Skeletal muscle satellite cell (primary cell): ENCODE measurements around the gene EBPL.

ENCODE experiments used
- H3K27me3 ChIP-seq: 2 replicates; pipeline ENCODE4 v1.7.0; 2013; ENCODE audit warnings: low read length; ENCODE audit not compliant: control insufficient read depth, insufficient read depth
- H3K36me3 ChIP-seq: 2 replicates; pipeline ENCODE4 v1.7.0; 2013; ENCODE audit warnings: mild to moderate bottlenecking, control low read depth, low read length; ENCODE audit not compliant: insufficient read depth
- H3K4me1 ChIP-seq: 2 replicates; pipeline ENCODE4 v1.7.0; 2013; ENCODE audit warnings: low read length; ENCODE audit not compliant: control insufficient read depth, insufficient read depth
- H3K4me2 ChIP-seq: 2 replicates; pipeline ENCODE4 v1.7.0; 2013; ENCODE audit warnings: mild to moderate bottlenecking, low read length
- H3K4me3 ChIP-seq: 2 replicates; pipeline ENCODE4 v1.7.0; 2013; ENCODE audit warnings: low read length
- H3K9ac ChIP-seq: 2 replicates; pipeline ENCODE4 v1.7.0; 2013; ENCODE audit warnings: mild to moderate bottlenecking, low read depth, low read length, moderate library complexity
- H3K9me3 ChIP-seq: replicated peaks from 2 replicates; pipeline ENCODE4 v1.7.0; 2013; ENCODE audit warnings: mild to moderate bottlenecking, control low read depth, low read length

Gene EBPL

GRCh38 chr13:49694446-49694845 is 3.2 kb upstream of the EBPL start:
- Histone ChIP-seq H3K36me3 (peaks cover 14% of the 10 kb centered on the region), H3K4me3 (no peak overlapping the region), H3K9ac (no peak overlapping the region), H3K4me2 (no peak overlapping the region), H3K9me3 (no peaks in the 10 kb centered on the region), H3K27me3 (no peaks in the 10 kb centered on the region), H3K4me1 (peaks cover 16% of the 10 kb centered on the region)

- Histone ChIP-seq H3K9ac (no peak overlapping the region), H3K27me3 (no peaks in the 10 kb centered on the region), H3K36me3 (peaks cover 12% of the 10 kb centered on the region), H3K4me2 (no peak overlapping the region), H3K4me3 (no peak overlapping the region), H3K9me3 (no peaks in the 10 kb centered on the region), H3K4me1 (peaks cover 16% of the 10 kb centered on the region)
Measured at GRCh38 chr13:49693877-49694276, 2.6 kb upstream of the EBPL start.

- H3K4me2 ChIP-seq, result no peak overlapping the region
- H3K4me3 ChIP-seq, result no peak overlapping the region
Measured at GRCh38 chr13:49693191-49693733, 2.0 kb upstream of the EBPL start.

DNA sequence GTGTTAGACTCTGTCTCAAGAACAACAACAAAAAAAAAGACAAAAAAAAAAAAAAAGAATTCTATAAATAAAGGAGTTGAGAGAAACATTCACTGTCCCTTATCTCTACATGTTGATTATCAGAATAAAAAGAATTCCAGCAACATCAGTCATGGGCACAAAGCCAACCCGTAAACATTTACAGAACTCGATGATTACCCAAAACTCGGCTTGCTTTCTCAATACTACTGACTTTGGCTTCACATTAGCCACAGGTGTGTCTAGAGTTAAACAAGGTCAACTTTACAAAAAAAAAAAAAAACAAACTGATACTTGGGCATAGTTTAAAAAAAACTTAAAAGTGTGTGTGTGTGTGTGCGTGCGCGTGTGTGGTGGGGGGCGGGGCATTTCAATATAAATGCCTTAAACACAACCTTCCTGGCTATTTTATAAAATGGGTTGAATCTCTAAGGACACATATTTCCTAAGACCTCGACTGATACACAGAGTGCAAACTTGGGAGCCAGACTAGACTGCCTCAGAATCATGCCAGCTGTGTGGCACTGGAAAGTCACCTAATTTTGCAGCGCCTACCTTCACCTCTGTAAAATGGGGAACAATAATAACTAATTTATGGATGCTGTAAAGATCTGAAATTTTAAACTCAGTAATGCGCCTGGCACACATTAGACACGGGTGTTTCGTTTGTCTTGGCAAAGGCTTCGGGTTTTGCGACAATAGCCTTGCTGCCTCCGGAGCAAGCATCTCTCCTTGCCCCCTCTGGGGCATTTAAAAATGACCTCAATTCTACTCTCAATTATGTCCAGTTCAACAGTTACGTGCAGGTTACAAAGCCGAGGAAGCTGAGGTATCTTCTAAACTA is 922 bp downstream of the EBPL start:
- H3K4me1 ChIP-seq, result peaks cover 16% of the 10 kb centered on the region
- peak overlapping the region; percentile 88 for H3K4me2 ChIP-seq
- peak overlapping the region; percentile 72 for H3K4me3 ChIP-seq
- no peaks in the 10 kb centered on the region for H3K9me3 ChIP-seq
- H3K9ac ChIP-seq, result peak overlapping the region; percentile 81
- H3K36me3 ChIP-seq, result peaks cover 6% of the 10 kb centered on the region
- no peaks in the 10 kb centered on the region for H3K27me3 ChIP-seq

More at GRCh38 chr13:49693191-49693733, 2.0 kb upstream of the EBPL start:
- no peak overlapping the region for H3K9ac ChIP-seq
- H3K36me3 ChIP-seq, result peaks cover 9% of the 10 kb centered on the region
- H3K9me3 ChIP-seq, result no peaks in the 10 kb centered on the region
- H3K27me3 ChIP-seq, result no peaks in the 10 kb centered on the region
- H3K4me1 ChIP-seq, result peaks cover 16% of the 10 kb centered on the region

GRCh38 chr13:49683489-49683888 is 7.8 kb downstream of the EBPL start:
- no peak overlapping the region for H3K4me3 ChIP-seq
- H3K9me3 ChIP-seq, result no peaks in the 10 kb centered on the region
- no peak overlapping the region for H3K9ac ChIP-seq
- no peaks in the 10 kb centered on the region for H3K27me3 ChIP-seq
- no peak overlapping the region for H3K4me2 ChIP-seq
- H3K4me1 ChIP-seq, result peaks cover 7% of the 10 kb centered on the region
- peaks cover 6% of the 10 kb centered on the region for H3K36me3 ChIP-seq

DNA sequence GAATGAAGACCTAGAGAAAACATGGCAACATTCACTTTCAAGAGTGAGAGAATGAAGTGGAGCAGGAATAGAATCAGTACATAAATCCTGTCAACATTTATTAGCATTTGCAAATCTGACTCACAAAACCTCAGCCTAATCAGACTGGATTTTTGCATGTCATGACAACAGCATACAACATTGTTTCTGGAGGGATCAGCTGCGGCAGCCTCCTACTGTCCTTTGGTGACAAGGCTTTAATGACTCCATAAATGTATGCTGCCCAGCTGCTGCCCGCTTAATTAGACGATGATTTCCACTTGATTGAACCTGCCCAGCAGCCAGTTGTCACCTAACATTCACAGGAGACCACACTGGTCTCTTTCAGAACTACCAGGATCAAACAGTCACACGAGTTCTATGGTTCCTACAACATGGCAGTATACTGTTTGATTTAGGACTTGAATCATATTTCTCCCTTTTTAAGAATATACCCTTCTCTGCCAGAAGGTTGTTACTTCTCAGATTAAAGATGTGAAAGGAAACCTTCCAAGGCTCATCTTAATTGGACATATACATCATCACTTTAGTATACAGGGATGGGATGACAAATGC is 9.3 kb downstream of the EBPL start:
- Histone ChIP-seq H3K9me3 (no peaks in the 10 kb centered on the region), H3K36me3 (peaks cover 1% of the 10 kb centered on the region), H3K4me3 (no peak overlapping the region), H3K27me3 (no peaks in the 10 kb centered on the region), H3K4me2 (no peak overlapping the region), H3K9ac (no peak overlapping the region), H3K4me1 (peaks cover 7% of the 10 kb centered on the region)

DNA sequence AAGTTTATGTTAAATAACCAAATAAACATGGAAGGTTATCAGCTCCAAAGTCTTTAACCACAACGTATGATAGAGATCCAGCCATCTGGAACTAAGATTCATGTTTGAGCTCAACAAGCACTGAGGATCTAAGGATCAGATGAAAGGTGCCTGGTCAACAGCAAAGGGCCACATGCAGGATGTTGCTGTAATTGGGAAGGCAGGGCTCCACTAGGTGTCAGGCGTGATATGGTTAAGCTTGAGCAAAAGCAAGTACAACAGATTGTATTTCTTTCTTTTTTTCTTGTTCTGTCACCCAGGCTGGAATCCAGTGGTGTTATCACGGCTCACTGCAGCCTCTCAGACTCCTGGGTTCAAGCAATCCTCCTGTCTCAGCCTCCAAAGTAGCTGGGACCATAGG is 12.0 kb downstream of the EBPL start:
- no peak overlapping the region for H3K4me2 ChIP-seq
- H3K36me3 ChIP-seq, result peaks cover 7% of the 10 kb centered on the region
- H3K9ac ChIP-seq, result no peak overlapping the region
- H3K27me3 ChIP-seq, result no peaks in the 10 kb centered on the region
- no peaks in the 10 kb centered on the region for H3K9me3 ChIP-seq
- no peak overlapping the region for H3K4me3 ChIP-seq
- H3K4me1 ChIP-seq, result peaks cover 7% of the 10 kb centered on the region

GRCh38 chr13:49678191-49678914 is 12.9 kb downstream of the EBPL start:
- H3K9ac ChIP-seq, result no peak overlapping the region

GRCh38 chr13:49676581-49677298 is 14.5 kb downstream of the EBPL start:
- H3K4me3 ChIP-seq, result no peak overlapping the region
- H3K4me2 ChIP-seq, result no peak overlapping the region
- H3K36me3 ChIP-seq, result peaks cover 7% of the 10 kb centered on the region
- H3K4me1 ChIP-seq, result peaks cover 3% of the 10 kb centered on the region
- no peaks in the 10 kb centered on the region for H3K9me3 ChIP-seq
- H3K9ac ChIP-seq, result no peak overlapping the region
- H3K27me3 ChIP-seq, result no peaks in the 10 kb centered on the region

More at GRCh38 chr13:49678191-49678914, 12.9 kb downstream of the EBPL start:
- Histone ChIP-seq H3K36me3 (peaks cover 7% of the 10 kb centered on the region), H3K4me1 (peaks cover 7% of the 10 kb centered on the region), H3K9me3 (no peaks in the 10 kb centered on the region), H3K4me3 (no peak overlapping the region), H3K4me2 (no peak overlapping the region), H3K27me3 (no peaks in the 10 kb centered on the region)

- Histone ChIP-seq H3K9me3 (no peaks in the 10 kb centered on the region), H3K4me1 (peaks cover 10% of the 10 kb centered on the region), H3K9ac (no peak overlapping the region), H3K4me2 (no peak overlapping the region), H3K27me3 (no peaks in the 10 kb centered on the region), H3K36me3 (peaks cover 20% of the 10 kb centered on the region), H3K4me3 (no peak overlapping the region)
Measured at GRCh38 chr13:49670828-49671227, 20.5 kb downstream of the EBPL start.
